Dermis microvascular lymphatic vessel endothelial cell (primary cell): ENCODE measurements around the gene ZIC4. TPM values are rescaled to one million over a fixed set of nuclear protein-coding genes. Genes with fewer than 3 reads are reported as not detected.

Source experiments
- DNase-seq, 2 donors: peaks; one replicate each; pipeline versions ENCODE4 v3.0.0 to v3.0.0-alpha.2; 2010; ENCODE audit warnings: low read depth in 2 of 2
- total RNA-seq: library from RNA; depleted of rRNA; stranded (reverse); fragments of >200 nt; gene quantifications from 2 replicates; pipeline ENCODE4 v1.2.1, GENCODE V29; 2014

Gene ZIC4
- not detected in 2 replicates for total RNA-seq

- DNase-seq: no peak
Observed at GRCh38 chr3:147406028-147406931, at the start of gene ZIC4. Gene ZIC4, minus strand, starts transcription at chr3:147406543. Its CDS starts 3,746 bp downstream, at chr3:147402797.

DNA sequence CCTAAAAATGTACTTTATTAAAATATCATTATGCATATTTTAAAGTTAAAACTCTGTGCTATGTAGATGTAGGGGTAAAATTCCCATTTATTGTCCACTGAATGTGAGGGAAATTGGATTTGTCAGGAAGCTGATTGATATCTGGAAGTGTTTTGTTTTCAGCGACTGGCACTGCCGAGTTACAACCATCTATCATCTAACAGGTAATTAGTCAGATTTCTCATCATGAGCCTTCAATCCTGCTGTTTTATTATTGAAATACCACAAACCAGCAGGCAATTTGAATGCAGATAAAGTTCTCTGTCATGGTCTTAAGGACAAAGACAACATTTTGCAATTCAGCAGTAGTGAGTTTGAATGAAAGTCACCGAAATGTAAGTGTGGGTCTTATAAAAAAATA is 43.3 kb upstream of the ZIC4 start:
- DNase-seq: no peak

DNA sequence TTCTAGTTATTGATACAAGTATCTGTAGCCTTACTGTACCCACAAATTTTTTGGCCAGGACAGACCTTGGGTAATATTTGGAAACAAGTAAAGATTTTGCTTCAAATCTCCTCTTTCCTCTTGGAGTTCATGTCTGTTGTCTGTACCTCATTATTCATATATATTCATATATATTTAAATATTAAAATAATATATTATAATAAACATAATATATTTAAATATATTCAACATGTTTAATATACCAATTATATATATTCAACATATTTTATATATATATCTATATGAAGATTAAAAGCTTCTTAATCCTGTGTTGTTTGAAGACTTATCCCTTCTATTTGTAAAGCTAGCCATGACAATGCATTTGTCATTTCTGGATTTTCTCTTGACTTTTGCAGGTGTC is 40.9 kb upstream of the ZIC4 start:
- no peak for DNase-seq

DNA sequence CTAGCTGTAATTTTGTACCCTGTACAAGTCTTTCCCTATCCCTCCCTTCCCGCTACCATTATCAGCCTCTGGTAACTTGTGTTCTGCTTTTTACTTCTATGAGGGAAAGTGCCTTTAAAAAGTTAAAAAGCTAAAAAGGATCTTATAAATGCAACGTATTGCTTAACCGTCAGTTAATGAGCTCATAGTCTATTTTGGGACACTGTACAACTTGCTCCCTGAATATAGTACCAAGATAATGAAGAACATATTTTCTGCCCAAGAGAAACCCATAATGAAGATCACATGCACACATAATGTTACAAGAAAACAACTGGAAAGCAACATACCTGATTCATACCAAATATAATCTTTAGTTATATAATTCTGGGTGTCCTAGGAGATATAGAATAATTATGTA is 25.4 kb upstream of the ZIC4 start:
- no peak for DNase-seq

DNA sequence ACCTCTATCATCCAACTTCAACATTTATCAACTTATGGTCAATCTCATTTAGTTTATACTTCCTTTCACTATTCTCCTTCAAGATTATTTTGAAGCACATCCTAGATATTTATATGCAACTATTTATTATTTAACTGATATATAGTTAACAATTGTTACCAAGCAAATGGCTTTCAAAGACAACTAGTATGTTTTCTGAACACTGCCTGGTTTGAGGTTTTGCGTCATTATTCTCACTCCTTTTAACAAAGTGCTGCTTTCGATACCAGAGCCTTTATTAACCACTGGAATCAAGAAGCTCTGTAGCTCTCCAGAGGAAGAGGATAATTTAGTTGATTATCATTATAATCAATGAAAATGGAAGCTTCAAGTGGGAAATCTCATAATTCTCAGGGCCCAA is 22.4 kb upstream of the ZIC4 start:
- DNase-seq: no peak

GRCh38 chr3:147428326-147428725 is 22.0 kb upstream of the ZIC4 start:
- DNase-seq: no peak

DNA sequence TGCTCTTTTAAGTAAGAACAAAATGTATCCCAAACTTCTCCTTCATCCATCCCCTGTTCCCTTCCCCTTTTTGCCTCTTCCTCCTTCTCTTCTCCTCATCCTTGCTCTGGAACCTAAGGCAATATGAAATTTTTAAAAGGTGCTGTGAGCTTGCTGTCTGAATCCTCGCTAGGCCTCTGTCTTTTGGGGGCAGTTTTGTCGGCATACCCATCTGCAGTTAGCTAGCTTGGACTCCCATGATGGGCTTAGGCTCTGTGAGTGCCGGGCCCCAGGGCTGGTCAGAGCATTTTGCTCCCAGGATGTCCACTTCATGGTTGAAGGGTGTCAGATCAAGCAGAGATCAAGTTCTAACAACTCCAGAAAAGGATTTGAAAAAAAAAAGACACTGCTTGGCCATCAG is 21.4 kb upstream of the ZIC4 start:
- no peak for DNase-seq

DNA sequence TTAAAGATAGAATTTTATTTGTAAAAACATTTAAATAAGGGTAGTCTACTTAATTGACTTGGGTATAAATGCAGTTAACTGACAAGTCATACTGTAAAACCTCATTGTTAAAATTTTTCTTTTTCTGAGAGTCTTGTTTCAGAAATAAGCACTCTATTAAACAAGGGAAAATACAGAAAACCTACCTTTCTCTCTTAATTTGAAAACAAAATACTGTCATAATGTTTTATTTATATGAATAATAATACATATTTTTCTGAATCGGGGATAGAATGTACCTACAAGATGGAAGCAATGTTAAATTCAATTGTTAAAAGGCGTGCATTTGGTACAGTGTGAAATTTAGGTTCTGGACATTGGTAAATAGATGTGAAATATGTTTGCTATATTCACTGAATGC is 20.6 kb upstream of the ZIC4 start:
- no peak for DNase-seq

DNA sequence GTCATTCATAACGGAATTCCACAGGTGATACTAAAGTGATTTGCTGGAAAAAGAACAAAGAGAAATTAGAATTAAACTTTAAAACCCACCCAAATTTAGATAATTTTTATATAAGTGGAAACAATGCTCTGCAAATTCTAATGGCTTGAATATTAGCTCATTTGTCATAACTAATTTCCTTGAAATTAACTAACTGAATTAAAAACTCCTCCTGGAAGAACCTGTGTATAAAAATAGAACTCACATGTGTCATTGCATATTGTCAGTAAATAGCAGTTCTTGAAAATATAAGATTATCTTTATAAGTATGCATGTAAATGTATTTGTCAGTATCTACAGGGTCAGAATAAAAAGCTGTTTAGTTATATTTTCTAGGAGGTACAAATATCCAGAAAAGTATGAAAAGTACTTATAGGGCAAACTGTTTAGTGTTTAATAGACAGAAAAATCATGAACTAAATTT is 19.1 kb upstream of the ZIC4 start:
- no peak for DNase-seq

DNA sequence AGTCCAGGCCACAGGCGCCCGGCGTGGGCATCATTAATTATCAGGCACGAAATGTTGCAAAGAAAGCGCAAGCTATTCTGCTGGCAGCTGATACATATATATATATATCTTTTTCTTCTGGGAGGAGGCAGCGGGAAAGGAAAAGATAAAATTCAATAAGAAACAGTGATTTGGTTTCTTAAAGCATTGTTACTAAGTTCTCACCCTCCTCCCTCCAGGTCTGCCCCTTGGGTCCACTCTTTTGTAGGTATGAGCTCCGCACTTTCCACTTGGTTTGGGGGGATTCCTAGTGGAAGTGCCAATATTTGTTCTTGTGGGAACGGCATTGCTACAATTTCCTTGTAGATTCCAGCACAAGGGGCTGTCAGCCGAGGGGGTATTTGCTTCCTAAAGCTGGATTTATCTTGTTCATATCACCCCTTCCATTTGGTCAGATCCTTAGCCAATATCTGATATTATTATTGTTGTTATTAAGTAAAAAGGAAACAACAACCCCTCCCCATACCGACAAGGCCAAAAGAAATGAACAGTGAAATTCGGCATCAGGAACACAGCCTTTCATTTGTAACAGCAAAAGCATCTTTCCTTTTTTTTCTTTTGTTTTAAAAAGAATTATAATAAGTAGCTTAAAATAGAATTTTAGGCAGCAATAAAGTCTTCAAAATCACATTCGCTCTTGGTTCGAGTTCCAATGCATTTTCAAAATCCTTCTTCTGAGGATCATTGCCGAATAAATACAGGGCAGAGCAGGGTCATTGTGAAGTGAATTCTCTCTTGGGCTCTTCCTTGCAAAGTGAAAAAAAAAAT is 18.4 kb upstream of the ZIC4 start:
- DNase-seq: no peak

DNA sequence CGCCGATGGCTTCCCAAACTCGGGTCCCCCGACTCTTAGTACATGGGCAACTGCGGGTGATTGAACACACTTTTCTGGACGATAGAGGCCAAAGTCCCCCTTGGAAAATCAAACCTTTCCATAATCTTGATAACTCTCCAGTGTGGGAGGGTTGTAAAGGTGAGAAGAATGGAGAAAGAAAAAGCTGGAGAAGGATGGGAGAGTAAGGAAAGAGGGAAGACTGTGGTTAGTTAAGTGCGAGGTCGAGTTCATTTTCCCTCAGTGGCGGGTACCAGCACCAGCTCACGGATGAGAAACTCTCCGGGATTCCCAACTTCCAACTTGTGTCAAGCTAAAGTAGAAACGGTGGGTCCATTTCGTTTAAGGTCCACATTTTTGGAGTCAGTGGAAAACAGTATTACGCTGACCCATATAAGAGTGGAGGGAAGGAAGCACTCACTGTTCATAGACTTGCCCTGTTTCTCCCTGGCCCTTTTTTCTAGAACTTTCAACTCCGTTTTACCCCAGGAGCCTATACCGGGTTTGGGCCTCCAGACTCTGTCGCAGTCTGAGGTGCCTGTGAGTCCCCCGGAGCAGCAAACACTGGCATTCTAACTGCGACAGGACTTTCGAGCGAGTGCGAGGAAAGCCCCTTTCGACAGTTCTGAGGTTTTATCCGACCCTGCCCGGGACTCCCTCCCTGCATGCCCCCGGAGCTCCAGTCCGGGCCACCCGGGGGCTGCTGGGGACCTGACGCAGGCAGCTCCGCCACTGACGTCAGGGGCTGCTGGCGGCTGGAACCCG is 17.6 kb upstream of the ZIC4 start:
- no peak for DNase-seq

DNA sequence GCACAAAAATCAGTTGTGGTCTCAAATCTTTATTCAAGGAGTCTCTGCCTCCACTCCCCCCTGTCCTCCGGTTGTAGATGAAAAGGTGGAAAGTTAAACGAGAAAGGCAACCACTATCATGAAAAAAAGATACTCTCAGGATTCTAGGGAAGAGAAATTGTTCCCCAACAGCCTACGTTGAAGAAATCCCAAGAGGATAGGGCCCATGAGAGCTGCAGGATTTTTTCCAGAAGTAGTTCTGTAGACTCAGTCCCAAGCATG is 17.1 kb upstream of the ZIC4 start:
- DNase-seq: no peak

GRCh38 chr3:147422601-147423536 is 16.5 kb upstream of the ZIC4 start:
- DNase-seq: no peak

DNA sequence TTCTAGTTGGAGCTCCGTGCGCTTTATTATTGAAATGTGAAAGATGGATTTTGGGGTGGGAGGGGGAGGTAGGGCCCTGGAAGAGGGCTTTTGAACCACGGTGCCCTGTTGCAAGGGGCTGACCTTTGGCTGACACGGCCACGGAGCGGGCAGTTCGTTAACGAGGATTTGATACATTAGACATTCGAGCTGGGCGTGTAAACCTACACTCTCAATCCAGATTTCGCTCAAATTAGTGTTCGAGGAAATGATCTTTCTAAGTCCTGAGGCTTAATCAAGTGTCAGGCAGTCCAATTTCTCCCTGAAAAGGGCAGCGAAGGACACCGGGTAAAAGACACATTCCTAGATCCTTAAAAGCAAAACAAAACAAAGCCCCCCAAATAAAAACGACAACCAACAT is 15.9 kb upstream of the ZIC4 start:
- no peak for DNase-seq

DNA sequence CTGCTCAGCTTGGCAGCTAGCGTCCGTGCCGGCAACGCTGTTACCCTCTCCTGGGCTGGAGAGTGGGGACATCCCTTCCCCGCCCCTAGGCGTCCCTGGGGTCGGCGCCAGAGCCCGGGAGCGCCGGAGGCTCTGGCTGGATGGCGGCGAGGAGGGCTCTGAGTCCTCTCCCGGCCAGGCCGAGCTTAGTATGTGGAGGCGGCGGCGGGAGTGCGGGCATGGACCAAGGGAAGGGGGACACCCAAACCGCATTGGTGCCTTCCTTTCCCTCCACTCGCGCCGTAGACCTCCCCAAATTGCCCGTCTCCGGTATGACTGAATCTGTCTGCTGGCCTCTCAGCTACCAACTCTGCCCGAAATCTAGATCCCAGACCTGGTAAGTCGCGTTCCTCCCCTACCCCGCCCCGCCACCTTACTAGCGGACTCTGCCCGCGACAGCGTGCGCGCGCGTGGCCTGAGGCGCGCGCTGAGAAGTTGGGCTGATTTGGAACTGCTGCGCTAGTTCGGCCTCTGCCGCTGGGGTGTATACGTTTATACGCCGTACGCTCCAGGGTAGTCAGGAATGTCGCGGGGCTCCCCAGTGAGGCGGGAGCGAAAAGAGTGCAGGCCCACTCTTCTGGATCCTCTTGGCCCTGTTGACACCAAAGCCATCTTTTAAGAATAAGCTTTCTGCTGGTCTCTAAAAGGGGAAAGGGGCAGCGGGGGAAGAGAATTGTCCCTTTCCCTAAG is 15.0 kb upstream of the ZIC4 start:
- DNase-seq: no peak

- no peak for DNase-seq
Observed at GRCh38 chr3:147420353-147421183, 14.2 kb upstream of the ZIC4 start.

GRCh38 chr3:147419781-147420224 is 13.5 kb upstream of the ZIC4 start:
- no peak for DNase-seq

GRCh38 chr3:147418808-147419701 is 12.7 kb upstream of the ZIC4 start:
- peak in 1 of 2 donors; percentile 10 for DNase-seq
